H1 (cell line): ENCODE data around the gene POLE.

Source experiments
- BCL11A ChIP-seq, 2 experiments: IDR thresholded peaks; one replicate each; pipeline ENCODE4 v1.6.1; 2011; ENCODE audit warnings: low read depth in 2 of 2, low read length in 2 of 2, mild to moderate bottlenecking in 2 of 2
- CHD2 ChIP-seq: IDR thresholded peaks from 2 replicates; pipeline ENCODE4 v1.6.1; 2012; ENCODE audit warnings: low read length, improper control_type of control experiment
- CTCF ChIP-seq, 3 experiments: IDR thresholded peaks; 1 replicate in 2 of 3; 2 replicates in 1 of 3; pipeline versions ENCODE4 v1.5.1 to v1.6.1; 2011; ENCODE audit warnings: low read length in 3 of 3, mild to moderate bottlenecking in 3 of 3, inconsistent platforms in 2 of 3, low read depth in 1 of 3, moderate library complexity in 1 of 3; ENCODE audit not compliant: insufficient read depth in 1 of 3; ENCODE audit errors: control extremely low read depth in 1 of 3
- EZH2 ChIP-seq: fragments of 200-600 bp; sonication (generic); IDR thresholded peaks from 2 replicates; pipeline ENCODE4 v1.7.1; 2012; ENCODE audit warnings: low read depth, mild to moderate bottlenecking, moderate library complexity, low read length, inconsistent platforms; ENCODE audit not compliant: severe bottlenecking
- HDAC6 ChIP-seq: IDR thresholded peaks from one replicate; pipeline ENCODE4 v1.7.1; 2012; ENCODE audit warnings: low read depth, mild to moderate bottlenecking, inconsistent platforms, low read length, moderate library complexity
- NRF1 ChIP-seq: IDR thresholded peaks from 2 replicates; pipeline ENCODE4 v1.6.1; 2011; ENCODE audit warnings: mild to moderate bottlenecking, low read depth, low read length, improper control_type of control experiment
- POLR2A ChIP-seq, 2 experiments: IDR thresholded peaks; 1 replicate in 1 of 2; 2 replicates in 1 of 2; pipeline ENCODE4 v1.6.1; 2011; ENCODE audit warnings: low read depth in 2 of 2, low read length in 2 of 2, mild to moderate bottlenecking in 2 of 2; ENCODE audit errors: control extremely low read depth in 1 of 2
- POLR2AphosphoS5 ChIP-seq: IDR thresholded peaks from 2 replicates; pipeline ENCODE4 v1.6.1; 2011; ENCODE audit warnings: low read depth, low read length
- RFX5 ChIP-seq: IDR thresholded peaks from 2 replicates; pipeline ENCODE4 v1.6.1; 2011; ENCODE audit warnings: low read depth, low read length, improper control_type of control experiment, borderline replicate concordance
- SIN3A ChIP-seq, 2 experiments: IDR thresholded peaks in 1 of 2; conservative IDR thresholded peaks in 1 of 2; 2 replicates each; pipeline ENCODE4 v1.6.1; 2011 to 2012; ENCODE audit warnings: low read length in 2 of 2, improper control_type of control experiment in 1 of 2, low read depth in 1 of 2, mild to moderate bottlenecking in 1 of 2
- SUZ12 ChIP-seq: fragments of 200-600 bp; sonication (generic); IDR thresholded peaks from 2 replicates; pipeline ENCODE4 v1.6.1; 2012; ENCODE audit warnings: mild to moderate bottlenecking, inconsistent platforms, low read length, moderate library complexity, mixed read lengths
- TBP ChIP-seq: IDR thresholded peaks from 2 replicates; pipeline ENCODE4 v1.6.1; 2011; ENCODE audit warnings: low read depth, low read length, improper control_type of control experiment
- ZNF274 ChIP-seq: IDR thresholded peaks from 2 replicates; pipeline ENCODE4 v1.7.0; 2012; ENCODE audit warnings: low read length, borderline replicate concordance; ENCODE audit errors: extremely low read depth
- TF ChIP-seq, protein P1 (sequence below): IDR thresholded peaks from 2 replicates; pipeline ENCODE4 v1.6.1; 2011; ENCODE audit warnings: low read length, improper control_type of control experiment

GRCh38 chr12:132659146-132659545 lies 28.0 kb downstream of the POLE start:
- TF ChIP-seq POLR2AphosphoS5 = no peak
- TF ChIP-seq CTCF (IDR thresholded peaks at IDR 0.05; ENCODE audit: control extremely low read depth in 1 of 3, insufficient read depth in 1 of 3, low read depth in 1 of 3, low read length in 3 of 3) = no peak
- no peak for TF ChIP-seq BCL11A (IDR thresholded peaks at IDR 0.05; ENCODE audit: low read depth in 2 of 2, low read length in 2 of 2)
- TF ChIP-seq POLR2A (IDR thresholded peaks at IDR 0.05; ENCODE audit: control extremely low read depth in 1 of 2, low read depth in 2 of 2, low read length in 2 of 2) = no peak
- TF ChIP-seq EZH2 = no peak
- TF ChIP-seq, protein P1, sequence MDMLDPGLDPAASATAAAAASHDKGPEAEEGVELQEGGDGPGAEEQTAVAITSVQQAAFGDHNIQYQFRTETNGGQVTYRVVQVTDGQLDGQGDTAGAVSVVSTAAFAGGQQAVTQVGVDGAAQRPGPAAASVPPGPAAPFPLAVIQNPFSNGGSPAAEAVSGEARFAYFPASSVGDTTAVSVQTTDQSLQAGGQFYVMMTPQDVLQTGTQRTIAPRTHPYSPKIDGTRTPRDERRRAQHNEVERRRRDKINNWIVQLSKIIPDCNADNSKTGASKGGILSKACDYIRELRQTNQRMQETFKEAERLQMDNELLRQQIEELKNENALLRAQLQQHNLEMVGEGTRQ = no peak
- no peak for TF ChIP-seq ZNF274
- no peak for TF ChIP-seq SIN3A (conservative IDR thresholded peaks at IDR 0.05 in 1 of 2, IDR thresholded peaks at IDR 0.05 in 1 of 2; ENCODE audit: low read depth in 1 of 2, low read length in 2 of 2)
- TF ChIP-seq TBP = no peak
- TF ChIP-seq SUZ12 = no peak
- no peak for TF ChIP-seq NRF1
- TF ChIP-seq CHD2 = no peak
- TF ChIP-seq RFX5 = no peak
- TF ChIP-seq HDAC6 = no peak
